Rectal smooth muscle tissue (tissue), 1 donor: ENCODE results near the gene POU6F2.
"Not testable (repeated sequence)": the region's sequence is repeated elsewhere in the genome, so short reads cannot be mapped to it uniquely, and the experiment has no call there.

ENCODE experiments used
- H3K27ac ChIP-seq: one replicate; pipeline ENCODE4 v1.7.0; 2013; ENCODE audit warnings: low read depth, low read length, inconsistent platforms
- H3K27me3 ChIP-seq: one replicate; pipeline ENCODE4 v1.7.0; 2013; ENCODE audit warnings: low read length; ENCODE audit not compliant: control insufficient read depth, insufficient read depth
- H3K36me3 ChIP-seq: one replicate; pipeline ENCODE4 v1.7.0; 2013; ENCODE audit warnings: low read length; ENCODE audit not compliant: control insufficient read depth, insufficient read depth
- H3K4me1 ChIP-seq: one replicate; pipeline ENCODE4 v1.7.0; 2013; ENCODE audit warnings: low read length; ENCODE audit not compliant: control insufficient read depth, insufficient read depth
- H3K4me3 ChIP-seq: one replicate; pipeline ENCODE4 v1.7.0; 2013; ENCODE audit warnings: low read length
- H3K9ac ChIP-seq: one replicate; pipeline ENCODE4 v1.7.0; 2013; ENCODE audit warnings: low read length

Gene POU6F2

DNA sequence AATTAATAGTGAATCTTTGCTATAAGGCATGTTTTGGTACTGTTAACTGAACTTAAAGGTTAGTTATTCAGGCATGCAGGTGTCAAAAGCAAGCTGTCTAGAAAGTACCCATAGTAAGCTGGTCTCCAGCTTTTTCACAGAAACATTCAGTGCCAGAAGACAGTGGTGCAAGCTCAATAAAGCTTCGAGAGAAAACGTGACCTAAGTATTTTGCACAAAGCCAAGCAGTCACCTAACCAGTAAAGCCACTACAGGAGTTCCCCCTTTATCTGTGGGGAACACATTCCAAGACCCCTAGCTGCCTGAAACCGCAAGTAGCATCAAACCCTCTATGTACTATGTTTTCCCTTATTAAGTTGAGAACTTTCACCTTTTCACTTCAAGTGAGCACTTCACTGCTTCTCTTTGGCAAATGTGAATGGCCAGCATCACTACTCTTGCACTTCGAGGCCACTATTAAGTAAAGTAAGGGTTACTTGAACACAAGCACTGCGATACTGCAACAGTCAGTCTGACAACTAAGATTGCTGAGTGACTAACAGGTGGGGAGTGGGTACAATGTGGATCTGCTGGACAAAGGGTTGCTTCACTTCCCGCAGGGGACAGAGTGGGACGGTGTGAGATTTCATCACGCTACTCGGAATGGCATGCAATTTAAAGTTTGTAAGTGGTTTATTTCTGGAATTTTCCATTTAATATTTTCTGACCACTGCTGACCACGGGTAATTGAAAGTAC, 334.7 kb downstream of the POU6F2 start:
- Histone ChIP-seq H3K27me3 (no peaks in the 10 kb centered on the region), H3K9ac (no peak overlapping the region), H3K4me3 (no peak overlapping the region), H3K4me1 (no peaks in the 10 kb centered on the region), H3K27ac (no peak overlapping the region), H3K36me3 (no peaks in the 10 kb centered on the region)

DNA sequence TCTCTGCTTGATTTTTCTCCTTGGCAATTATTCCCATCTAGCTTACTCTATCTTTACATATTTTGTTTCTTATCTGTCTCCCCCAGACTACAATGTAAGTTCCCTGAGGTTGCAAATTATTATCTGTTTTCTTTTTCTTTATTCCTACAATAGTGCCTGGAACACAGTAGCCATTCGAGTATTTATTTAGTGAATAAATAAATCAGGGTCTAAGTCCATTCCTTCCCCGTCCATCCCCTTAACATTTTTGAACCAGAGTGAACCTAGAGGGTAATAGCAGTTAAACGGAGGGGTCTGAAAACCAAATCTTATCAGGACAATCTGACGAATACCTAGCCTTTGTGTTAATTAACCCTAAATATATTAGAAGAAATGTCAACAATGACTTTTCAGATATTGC, 335.7 kb downstream of the POU6F2 start:
- Histone ChIP-seq H3K9ac (no peak overlapping the region), H3K27me3 (no peaks in the 10 kb centered on the region), H3K4me1 (no peaks in the 10 kb centered on the region), H3K36me3 (no peaks in the 10 kb centered on the region), H3K4me3 (no peak overlapping the region), H3K27ac (no peak overlapping the region)

DNA sequence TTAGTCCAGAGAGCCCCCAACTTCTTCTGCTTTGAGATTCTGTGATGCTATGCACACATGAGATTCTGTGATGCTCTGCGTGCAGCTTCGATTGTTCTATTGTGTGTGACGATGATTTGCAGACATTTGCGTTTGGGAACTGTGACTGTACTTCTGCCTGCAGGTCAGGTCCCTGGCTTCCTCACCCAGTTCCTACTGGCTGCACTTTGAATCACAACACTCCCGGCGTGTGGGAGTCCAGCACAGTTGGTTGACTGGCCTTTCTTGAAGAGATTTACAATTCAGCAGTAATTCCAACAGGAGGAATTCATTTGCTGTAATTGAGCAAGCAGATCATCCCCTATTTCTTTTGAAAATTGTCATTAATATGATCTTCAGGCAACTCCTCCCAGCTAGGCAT, 336.3 kb downstream of the POU6F2 start:
- Histone ChIP-seq H3K27ac (no peak overlapping the region), H3K9ac (no peak overlapping the region), H3K36me3 (no peaks in the 10 kb centered on the region), H3K27me3 (no peaks in the 10 kb centered on the region), H3K4me1 (no peaks in the 10 kb centered on the region), H3K4me3 (no peak overlapping the region)

DNA sequence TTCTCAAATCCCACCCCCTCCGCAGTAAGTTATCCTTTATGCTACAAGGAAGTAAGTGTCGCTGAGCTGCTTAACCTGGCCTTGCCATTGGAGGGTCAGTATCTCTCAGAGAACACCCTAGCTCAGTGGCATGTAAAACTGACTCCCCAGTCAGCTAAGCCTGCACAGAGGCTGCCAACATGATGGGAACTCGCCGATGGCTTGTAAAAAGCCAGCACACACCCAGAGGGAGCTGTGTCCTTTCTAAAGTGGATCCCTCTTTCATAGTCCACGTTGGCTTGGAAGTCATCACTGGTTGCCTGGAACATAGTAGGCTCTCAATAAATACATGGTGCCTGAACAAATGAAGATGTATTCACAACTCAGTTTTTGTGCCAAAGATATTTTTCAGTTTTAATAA, 339.4 kb downstream of the POU6F2 start:
- no peaks in the 10 kb centered on the region for H3K27me3 ChIP-seq
- H3K27ac ChIP-seq: no peak overlapping the region
- no peaks in the 10 kb centered on the region for H3K4me1 ChIP-seq
- H3K9ac ChIP-seq: no peak overlapping the region
- no peak overlapping the region for H3K4me3 ChIP-seq
- no peaks in the 10 kb centered on the region for H3K36me3 ChIP-seq

DNA sequence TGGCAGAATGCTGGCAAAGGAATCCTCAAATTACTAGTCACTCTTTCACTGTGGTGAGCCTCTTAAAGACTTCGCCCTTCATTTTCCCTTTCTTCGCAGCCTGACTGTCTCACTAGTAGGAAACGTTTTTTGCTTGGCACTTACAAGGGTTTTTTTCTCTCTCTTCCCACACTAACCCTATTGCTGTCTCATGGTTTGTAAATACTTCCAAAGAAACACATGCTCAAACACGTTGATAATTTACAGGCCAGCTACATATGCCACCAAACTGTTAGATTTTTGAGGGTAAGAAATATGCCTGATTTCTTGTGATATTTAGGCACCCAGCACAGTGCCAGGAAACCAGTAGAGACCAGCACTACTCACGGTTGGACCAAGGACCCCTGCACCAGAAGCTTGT, 340.2 kb downstream of the POU6F2 start:
- no peaks in the 10 kb centered on the region for H3K36me3 ChIP-seq
- no peak overlapping the region for H3K27ac ChIP-seq
- H3K4me1 ChIP-seq: no peaks in the 10 kb centered on the region
- H3K4me3 ChIP-seq: no peak overlapping the region
- no peaks in the 10 kb centered on the region for H3K27me3 ChIP-seq
- H3K9ac ChIP-seq: no peak overlapping the region

DNA sequence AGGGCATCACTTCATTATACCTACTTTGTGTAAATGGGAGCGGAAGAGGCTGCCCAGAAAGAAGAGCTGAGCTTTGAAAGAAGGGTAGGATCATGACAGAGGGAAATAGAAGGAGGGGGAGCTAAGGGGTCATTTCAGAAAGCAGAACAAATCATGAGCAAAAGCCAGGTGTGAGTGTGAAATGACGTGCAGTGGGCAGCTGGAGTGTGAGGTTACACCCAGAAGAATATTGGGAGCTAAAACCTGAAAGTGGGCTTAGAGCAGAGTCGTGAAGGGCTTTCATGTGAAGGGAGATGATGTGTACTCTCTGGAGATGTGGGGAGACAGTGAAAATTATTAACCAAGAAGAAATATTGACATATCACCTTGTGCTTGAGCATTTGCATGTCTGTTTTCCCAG, 343.5 kb downstream of the POU6F2 start:
- no peaks in the 10 kb centered on the region for H3K27me3 ChIP-seq
- no peak overlapping the region for H3K9ac ChIP-seq
- no peak overlapping the region for H3K4me3 ChIP-seq
- H3K4me1 ChIP-seq: no peaks in the 10 kb centered on the region
- no peak overlapping the region for H3K27ac ChIP-seq
- no peaks in the 10 kb centered on the region for H3K36me3 ChIP-seq

DNA sequence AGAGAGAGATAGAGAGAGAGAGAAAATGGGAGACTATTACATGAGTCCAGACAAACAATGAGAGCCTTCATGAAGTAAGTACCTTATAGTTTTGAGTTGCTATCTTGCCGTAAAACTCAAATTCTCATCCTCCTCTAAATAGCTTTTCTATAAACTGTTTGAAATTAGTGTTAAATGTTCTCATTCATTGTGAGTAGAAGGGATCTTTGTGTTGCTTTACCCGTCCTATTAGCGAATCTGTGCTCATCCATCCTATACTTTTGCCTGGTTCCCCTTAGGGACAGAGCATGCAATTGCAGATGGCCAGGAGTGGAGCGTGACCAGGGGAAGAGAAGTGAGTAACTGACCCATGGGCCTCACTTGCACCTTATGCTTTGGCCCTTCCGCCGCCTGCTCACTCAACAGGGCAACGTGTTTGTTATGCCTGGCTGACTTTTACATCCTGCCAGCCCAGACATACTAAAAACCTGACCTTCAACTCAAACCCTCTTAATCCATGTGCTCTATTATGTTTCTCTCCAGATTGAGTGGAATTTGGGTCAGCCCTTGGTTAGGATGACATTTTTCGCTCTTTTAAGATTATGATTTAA, 344.3 kb downstream of the POU6F2 start:
- no peaks in the 10 kb centered on the region for H3K27me3 ChIP-seq
- H3K9ac ChIP-seq: no peak overlapping the region
- H3K36me3 ChIP-seq: no peaks in the 10 kb centered on the region
- H3K4me1 ChIP-seq: no peaks in the 10 kb centered on the region
- H3K27ac ChIP-seq: no peak overlapping the region
- H3K4me3 ChIP-seq: no peak overlapping the region

DNA sequence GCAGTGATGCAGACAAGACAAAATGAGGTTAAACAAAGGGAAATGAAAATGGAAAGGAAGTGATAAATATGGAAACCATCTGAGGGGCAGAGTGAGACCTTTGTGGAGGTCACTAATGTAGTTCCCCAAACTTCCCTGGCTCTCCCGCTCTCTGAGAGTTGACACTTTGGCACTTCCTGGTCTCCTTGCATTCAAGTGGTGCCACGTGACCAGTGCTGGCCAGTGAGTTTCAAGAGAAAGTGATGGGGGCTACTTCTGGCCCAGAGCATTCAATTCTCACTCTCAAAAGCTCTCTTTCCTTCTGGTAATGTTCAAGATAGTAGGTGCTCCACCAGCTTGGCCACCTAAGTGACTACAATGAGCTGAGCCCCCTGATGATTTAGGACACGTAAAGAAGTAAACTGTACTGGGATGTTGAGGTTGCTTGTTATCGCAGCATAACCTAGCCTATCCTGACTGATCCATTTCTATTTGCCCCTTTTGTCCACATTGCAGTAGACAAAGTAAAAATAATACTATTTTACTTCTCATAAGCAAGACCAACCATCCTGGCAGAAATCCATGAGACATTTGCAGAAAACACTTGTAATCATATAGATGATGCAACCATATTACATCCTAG, 346.5 kb downstream of the POU6F2 start:
- Histone ChIP-seq H3K4me3 (no peak overlapping the region), H3K4me1 (no peaks in the 10 kb centered on the region), H3K36me3 (no peaks in the 10 kb centered on the region), H3K27ac (no peak overlapping the region), H3K9ac (no peak overlapping the region), H3K27me3 (no peaks in the 10 kb centered on the region)

DNA sequence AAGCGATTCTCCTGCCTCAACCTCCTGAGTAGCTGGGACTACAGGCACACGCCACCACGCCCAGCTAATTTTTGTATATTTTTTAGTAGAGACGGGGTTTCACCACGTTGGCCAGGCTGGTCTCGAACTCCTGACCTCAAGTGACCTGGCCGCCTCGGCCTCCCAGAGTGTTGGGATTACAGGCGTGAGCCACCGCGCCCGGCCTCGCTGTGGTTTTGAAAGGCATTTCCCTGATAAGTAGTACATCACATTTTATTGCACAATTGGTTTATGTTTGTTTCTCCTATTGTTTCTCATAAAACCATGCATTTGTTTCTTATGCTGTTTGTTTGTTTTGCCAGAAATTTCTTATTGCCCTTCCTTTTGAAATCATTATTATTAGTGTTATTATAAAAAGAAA, 353.9 kb downstream of the POU6F2 start:
- H3K9ac ChIP-seq, H3K27me3 ChIP-seq, H3K4me1 ChIP-seq, H3K36me3 ChIP-seq, H3K4me3 ChIP-seq, H3K27ac ChIP-seq: not testable (repeated sequence)

DNA sequence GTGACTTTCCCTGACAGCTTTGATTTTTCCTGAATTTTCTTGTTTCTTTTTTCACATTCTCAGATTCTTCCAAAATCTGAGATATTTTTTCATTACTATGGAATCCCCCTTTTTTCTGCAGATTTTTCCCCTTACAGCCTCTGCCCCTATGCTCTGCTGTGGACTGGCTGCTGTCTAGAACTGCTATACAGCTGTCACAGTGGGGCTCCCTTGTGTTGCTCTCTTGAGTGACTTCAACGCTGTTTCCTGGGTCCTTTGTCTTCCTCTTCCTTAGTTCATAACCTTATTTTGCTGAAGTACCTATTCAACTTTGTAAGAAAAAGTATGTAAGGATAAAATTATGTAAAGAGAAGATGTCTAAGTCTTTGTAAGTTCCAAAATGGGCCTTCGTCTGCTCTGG, 354.4 kb downstream of the POU6F2 start:
- H3K27me3 ChIP-seq: no peaks in the 10 kb centered on the region
- H3K4me3 ChIP-seq: no peak overlapping the region
- H3K36me3 ChIP-seq: no peaks in the 10 kb centered on the region
- no peaks in the 10 kb centered on the region for H3K4me1 ChIP-seq
- H3K27ac ChIP-seq: no peak overlapping the region
- no peak overlapping the region for H3K9ac ChIP-seq

DNA sequence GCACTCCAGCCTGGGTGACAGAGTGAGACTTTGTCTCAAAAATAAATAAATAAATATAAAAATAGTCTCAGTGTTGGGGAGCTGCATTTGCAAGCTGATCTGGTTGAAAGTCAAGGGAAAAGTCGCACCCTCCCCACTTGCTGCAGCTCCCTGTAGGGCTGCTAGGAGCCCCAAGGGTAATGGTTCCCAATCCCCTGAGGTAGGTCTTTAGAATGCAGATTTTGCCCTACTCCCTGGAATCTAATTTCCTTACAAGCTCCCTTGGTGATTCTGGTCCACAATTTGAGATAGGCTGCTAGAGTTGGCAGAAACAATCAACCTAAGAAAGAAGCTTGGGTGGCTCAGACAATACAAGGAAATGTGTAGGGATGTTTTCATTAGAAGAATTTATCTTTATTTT, 356.0 kb downstream of the POU6F2 start:
- Histone ChIP-seq H3K9ac (no peak overlapping the region), H3K36me3 (no peaks in the 10 kb centered on the region), H3K27ac (no peak overlapping the region), H3K4me1 (no peaks in the 10 kb centered on the region), H3K27me3 (no peaks in the 10 kb centered on the region), H3K4me3 (no peak overlapping the region)

DNA sequence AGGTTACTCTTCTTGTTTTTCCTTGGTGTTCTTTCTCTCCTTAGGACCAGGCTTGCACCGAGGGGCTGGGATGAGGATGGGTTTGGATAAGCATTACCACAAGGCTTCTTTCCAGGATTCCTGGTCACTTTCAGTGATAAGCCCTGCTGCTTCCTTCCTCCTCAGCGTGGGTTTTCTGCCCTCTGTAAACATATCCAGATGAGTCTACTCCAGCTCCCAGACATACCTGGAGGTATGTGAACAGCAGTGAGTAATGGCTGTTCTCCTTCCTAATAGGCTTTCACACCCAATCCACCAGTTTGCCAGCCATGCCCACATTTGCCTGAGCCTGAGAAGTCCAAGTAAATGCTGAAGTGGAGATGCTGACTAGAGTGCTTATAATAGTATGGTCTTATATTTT, 358.7 kb downstream of the POU6F2 start:
- H3K4me3 ChIP-seq: no peak overlapping the region
- no peak overlapping the region for H3K9ac ChIP-seq
- H3K27me3 ChIP-seq: no peaks in the 10 kb centered on the region
- H3K27ac ChIP-seq: no peak overlapping the region
- no peaks in the 10 kb centered on the region for H3K36me3 ChIP-seq
- H3K4me1 ChIP-seq: no peaks in the 10 kb centered on the region

DNA sequence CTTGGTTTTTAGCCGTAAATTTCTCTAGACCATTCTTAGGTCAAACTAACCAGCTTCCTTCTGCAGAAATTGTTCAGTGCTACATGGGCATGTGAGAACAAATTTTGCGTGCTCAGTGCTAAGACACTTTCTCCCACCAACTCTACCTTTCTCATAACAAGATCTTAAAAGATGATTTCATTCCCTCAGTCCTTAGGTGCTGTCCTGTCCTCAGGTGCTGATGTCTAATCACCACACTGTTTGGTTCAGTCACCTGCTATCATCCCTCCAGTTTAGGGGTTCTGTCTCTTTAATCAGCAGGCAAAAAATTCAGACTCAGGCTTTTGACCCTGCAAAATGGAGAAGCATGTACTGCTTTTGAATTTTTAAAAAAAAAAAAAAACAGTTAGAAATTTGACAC, 361.0 kb downstream of the POU6F2 start:
- Histone ChIP-seq H3K27ac (no peak overlapping the region), H3K27me3 (no peaks in the 10 kb centered on the region), H3K4me1 (no peaks in the 10 kb centered on the region), H3K4me3 (no peak overlapping the region), H3K36me3 (no peaks in the 10 kb centered on the region), H3K9ac (no peak overlapping the region)
